K562 (cell line): ENCODE results near the gene CAV1. TPM values are rescaled to one million over a fixed set of nuclear protein-coding genes. Genes with fewer than 3 reads are reported as not detected.

Source experiments
- ATAC-seq: fragments of 200-7000 bp; cut with Tn5 transposase; 3 replicates; pipeline ENCODE4 v1.9.1; 2020; ENCODE audit warnings: moderate library complexity
- BruUV-seq: library from RNA; stranded (reverse); fragments of 400-500 nt; replicated peaks from 2 replicates; lab custom pipeline; 2021; lab: Mats Ljungman, UMichigan
- CTCF ChIA-PET: fragments of 300-600 bp; formaldehyde crosslinking; extraction: SDS; loops from one replicate; lab custom pipeline; 2021; ENCODE audit warnings: low intra/inter-chr PET ratio; lab: Yijun Ruan, JAX
- POLR2A ChIA-PET: fragments of 300-600, 350-650 bp; sonication (Branson Sonifier 250); formaldehyde crosslinking; extraction: SDS; loops from one replicate; lab custom pipeline; 2021; ENCODE audit warnings: antibody characterized with exemption, inconsistent platforms; lab: Yijun Ruan, JAX
- DNase-seq, 4 experiments: peaks; one replicate each; pipeline versions ENCODE4 v3.0.0 to v3.0.0-alpha.2; 2011 to 2018; ENCODE audit warnings: low spot score in 3 of 4, mixed read lengths in 3 of 4; ENCODE audit errors: extremely low read depth in 1 of 4
- FAIRE-seq: peaks from 2 replicates; lab custom pipeline; 2011; peaks lifted over from hg19 to GRCh38; lab: Jason Lieb, UNC
- H2AFZ ChIP-seq: 2 replicates; pipeline ENCODE4 v1.6.0; 2011; ENCODE audit warnings: low read depth, low read length, control low read depth, inconsistent platforms
- H3K27ac ChIP-seq: fragments of 200-600 bp; 3 replicates; pipeline ENCODE4 v1.8.0; 2011; ENCODE audit warnings: low read depth, mild to moderate bottlenecking, control low read depth, inconsistent platforms, low read length, moderate library complexity, mixed read lengths; ENCODE audit errors: extremely low read depth
- H3K27me3 ChIP-seq, 2 experiments: fragments of 300-600 bp in 1 of 2; 2 replicates in 1 of 2; 3 replicates in 1 of 2; pipeline versions ENCODE4 v1.6.0 to v1.8.0; 2011; ENCODE audit warnings: inconsistent platforms in 2 of 2, low read length in 2 of 2, mild to moderate bottlenecking in 1 of 2, mixed read lengths in 1 of 2, moderate library complexity in 1 of 2; ENCODE audit not compliant: control insufficient read depth in 2 of 2, insufficient read depth in 2 of 2
- H3K36me3 ChIP-seq: fragments of 300-600 bp; 3 replicates; pipeline ENCODE4 v1.8.0; 2011; ENCODE audit warnings: mild to moderate bottlenecking, low read length, inconsistent platforms; ENCODE audit not compliant: control insufficient read depth, insufficient read depth
- H3K4me1 ChIP-seq, 2 experiments: fragments of 200-600 bp in 1 of 2; replicated peaks in 1 of 2; 2 replicates in 1 of 2; 3 replicates in 1 of 2; pipeline versions ENCODE4 v1.5.1 to v1.8.0; 2011; ENCODE audit warnings: inconsistent platforms in 2 of 2, low read length in 2 of 2, mild to moderate bottlenecking in 1 of 2, mixed read lengths in 1 of 2, moderate library complexity in 1 of 2; ENCODE audit not compliant: control insufficient read depth in 2 of 2, insufficient read depth in 2 of 2
- H3K4me2 ChIP-seq: 2 replicates; pipeline ENCODE4 v1.6.1; 2011; ENCODE audit warnings: low read length, control low read depth, inconsistent platforms, mixed read lengths; ENCODE audit not compliant: insufficient read depth
- H3K4me3 ChIP-seq: fragments of 200-600 bp; sonication (generic), shearing (Covaris generic); 2 replicates; pipeline ENCODE4 v1.5.1; 2016; ENCODE audit warnings: control low read depth, inconsistent platforms
- H3K79me2 ChIP-seq: fragments of 200-600 bp; 3 replicates; pipeline ENCODE4 v1.8.0; 2011; ENCODE audit warnings: low read length, inconsistent platforms; ENCODE audit not compliant: control insufficient read depth, insufficient read depth
- H3K9ac ChIP-seq, 2 experiments: 2 replicates each; pipeline versions ENCODE4 v1.6.0 to v1.6.1; 2011; ENCODE audit warnings: low read depth in 2 of 2, low read length in 2 of 2, control low read depth in 1 of 2, inconsistent platforms in 1 of 2, mild to moderate bottlenecking in 1 of 2, mixed read lengths in 1 of 2; ENCODE audit not compliant: insufficient read depth in 1 of 2
- H3K9me1 ChIP-seq: one replicate; pipeline ENCODE4 v1.6.0; 2011; ENCODE audit warnings: inconsistent platforms, mild to moderate bottlenecking, low read length, moderate library complexity; ENCODE audit not compliant: control insufficient read depth, insufficient read depth
- H3K9me3 ChIP-seq: replicated peaks from 2 replicates; pipeline ENCODE4 v1.5.1; 2011; ENCODE audit warnings: low read depth, low read length, inconsistent platforms; ENCODE audit not compliant: control insufficient read depth, insufficient read depth
- H4K20me1 ChIP-seq: replicated peaks from 2 replicates; pipeline ENCODE4 v1.6.1; 2011; ENCODE audit warnings: low read length, inconsistent platforms, mixed read lengths; ENCODE audit not compliant: control insufficient read depth, insufficient read depth
- CBFA2T3 ChIP-seq: fragments of 450-650 bp; IDR thresholded peaks from 2 replicates; pipeline ENCODE4 v1.6.1; 2017
- CHD1 ChIP-seq: fragments of 200-600 bp; sonication (generic); IDR thresholded peaks from one replicate; pipeline ENCODE4 v1.6.1; 2012; ENCODE audit warnings: mild to moderate bottlenecking, moderate library complexity, low read length, inconsistent platforms
- CXXC5 ChIP-seq: fragments of 250-450 bp; sonication (Bioruptor Pico); IDR thresholded peaks from 2 replicates; pipeline ENCODE4 v1.8.0; 2022; ENCODE audit warnings: inconsistent platforms, mild to moderate bottlenecking, moderate library complexity
- GTF2E2 ChIP-seq: fragments of 200-800 bp; sonication (Bioruptor generic); IDR thresholded peaks from 2 replicates; pipeline ENCODE4 v1.6.1; 2016; ENCODE audit warnings: missing genetic modification characterization, missing compliant biosample characterization
- RBFOX2 ChIP-seq: fragments of 200-400 bp; formaldehyde crosslinking; IDR thresholded peaks from 2 replicates; pipeline ENCODE4 v1.6.1; 2017; ENCODE audit warnings: low read depth, mild to moderate bottlenecking, low read length, moderate library complexity
- TRIM28 ChIP-seq: fragments of 450-650 bp; IDR thresholded peaks from 2 replicates; pipeline ENCODE4 v1.6.1; 2017
- ZBTB26 ChIP-seq: fragments of 450-650 bp; formaldehyde crosslinking; IDR thresholded peaks from 2 replicates; pipeline ENCODE4 v1.4.0; 2022; ENCODE audit warnings: missing genetic modification characterization
- ZNF12 ChIP-seq: sonication (generic); formaldehyde crosslinking; IDR thresholded peaks from 2 replicates; pipeline ENCODE4 v1.4.0; 2020; ENCODE audit warnings: mild to moderate bottlenecking, missing genetic modification reagents
- ZNF449 ChIP-seq: fragments of 250-450 bp; sonication (Bioruptor Pico); IDR thresholded peaks from 2 replicates; pipeline ENCODE4 v1.8.0; 2022; ENCODE audit warnings: moderate library complexity, mild to moderate bottlenecking, inconsistent platforms
- ZNF696 ChIP-seq: fragments of 250-450 bp; sonication (Bioruptor Pico); conservative IDR thresholded peaks from 2 replicates; pipeline ENCODE4 v1.4.0; 2020; ENCODE audit warnings: mild to moderate bottlenecking, moderate library complexity
- WGBS: fragments of 100-300 bp; shearing (Covaris generic); methylation state at CpG from one replicate; pipeline ENCODE4 v1.1.6; 2016; ENCODE audit warnings: low coverage, mixed read lengths; ENCODE audit not compliant: insufficient coverage; ENCODE audit errors: missing lambda C conversion rate; 5-methylcytosine and 5-hydroxymethylcytosine counted together
- in situ Hi-C: fragments of 300-500 bp; cut with MboI; formaldehyde crosslinking; loops from 4 replicates; pipeline ENCODE4 v1.15.0; 2018; ENCODE audit warnings: inconsistent platforms, mixed read lengths
- intact Hi-C: fragments of 100-400 bp; cut with micrococcal nuclease; formaldehyde crosslinking; loops from 2 replicates; pipeline ENCODE4 v1.14.2; 2022
- polyA plus RNA-seq, 8 experiments: library from polyadenylated mRNA; depleted of rRNA in 4 of 8; stranded (reverse) in 5 of 8; unstranded in 3 of 8; fragments of >200 nt; fragmentation: Nextera tagmentation in 2 of 8; fragmentation: Illumina TruSeq in 1 of 8; extraction: Ambion mirVana in 2 of 8; extraction: Trizol in 1 of 8; gene quantifications; 2 replicates each; pipeline versions ENCODE4 v1.2.1 to v1.2.3, GENCODE V29; 2011 to 2014; ENCODE audit warnings: inconsistent platforms in 1 of 8, missing spikeins in 1 of 8
- total RNA-seq, 7 experiments: library from RNA; depleted of rRNA in 6 of 7; stranded (reverse); fragments of >200 nt in 6 of 7; fragmentation: Illumina TruSeq in 2 of 7; extraction: Trizol in 2 of 7; gene quantifications; 2 replicates each; pipeline versions ENCODE4 v1.2.1 to v1.2.3, GENCODE V29; 2011 to 2021; ENCODE audit warnings: low replicate concordance in 1 of 7

The CAV1 gene
- total and polyA plus RNA-seq, 9 of the 15 experiments (the other 6 are each of a cell fraction or from before 2014, with no cell fraction given), result 0.08 to 1.5 (median 0.63) TPM

GRCh38 chr7:116545411-116545993 is 20.7 kb downstream of the CAV1 start:
- Histone ChIP-seq H4K20me1 (no peaks in the 10 kb centered on the region), H3K4me3 (no peak overlapping the region), H3K9me3 (no peaks in the 10 kb centered on the region), H3K36me3 (no peaks in the 10 kb centered on the region), H3K9ac (no peak overlapping the region), H3K27me3 (peaks cover 8 to 10% of the 10 kb centered on the region in 2 experiments; a peak in 3 of 5 replicates), H3K4me1 (peaks cover 0 to 2% of the 10 kb centered on the region in 2 experiments; a peak in 2 of 5 replicates), H3K4me2 (no peak overlapping the region), H3K27ac (no peak overlapping the region), H3K79me2 (no peaks in the 10 kb centered on the region), H2AFZ (no peak overlapping the region), H3K9me1 (no peaks in the 10 kb centered on the region)
- TF ChIP-seq CHD1 (no peak), CXXC5 (CRISPR knock-in tag) (no peak), CBFA2T3 (no peak), ZBTB26 (CRISPR knock-in tag) (no peak), TRIM28 (no peak), ZNF449 (no peak), ZNF12 (CRISPR knock-in tag) (no peak), RBFOX2 (no peak), GTF2E2 (tag) (no peak), ZNF696 (no peak)
- ChIA-PET CTCF (no interaction called here), POLR2A (no interaction called here)
- DNase-seq, result no peak
- in situ Hi-C loops, result no loop called here
- ATAC-seq, result no peak
- no TSS peak for BruUV-seq
- intact Hi-C loops, result no loop called here
- WGBS, result 3% methylated on average over 6 of the region's 6 CpGs
- FAIRE-seq, result no peak
